ENCODE measurements around the gene PKHD1. TPM values are rescaled to one million over a fixed set of nuclear protein-coding genes. Genes with fewer than 3 reads are reported as not detected.

Gene PKHD1
- polyA plus RNA-seq, 1 of the 3 experiments (the other 2 are of a cell fraction) = not detected

DNA sequence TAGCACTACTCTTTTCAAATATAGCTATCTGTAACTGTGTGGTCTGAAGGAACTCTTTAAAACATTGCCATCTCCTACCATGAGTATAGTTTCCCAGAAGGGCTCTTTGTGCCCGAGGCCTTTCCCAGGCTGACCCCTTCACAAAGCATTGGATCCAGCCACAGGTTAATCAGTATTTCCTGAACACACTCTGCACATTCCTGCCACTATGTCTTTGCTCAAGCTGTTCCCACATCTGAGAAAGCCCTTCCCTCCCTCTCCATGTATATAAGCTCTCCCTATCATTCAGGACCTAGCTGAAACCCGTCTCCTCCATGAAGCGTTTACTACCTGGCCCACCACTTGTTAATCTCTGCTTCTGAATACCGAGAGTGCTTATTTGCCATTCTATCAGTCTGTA is 47.8 kb upstream of the PKHD1 start:
- H3F3A ChIP-seq (replicated peaks; ENCODE audit: insufficient read depth) = no peaks in the 10 kb centered on the region
- no peak overlapping the region for H3K9ac ChIP-seq
- no peaks in the 10 kb centered on the region for H4K20me1 ChIP-seq (ENCODE audit: insufficient read depth)
- DNase-seq = no peak
- H3K4me3 ChIP-seq (ENCODE audit: low read depth in 2 of 2, low read length in 1 of 2) = no peak overlapping the region
- no peak overlapping the region for H3K4me2 ChIP-seq
- TF ChIP-seq, protein P1, sequence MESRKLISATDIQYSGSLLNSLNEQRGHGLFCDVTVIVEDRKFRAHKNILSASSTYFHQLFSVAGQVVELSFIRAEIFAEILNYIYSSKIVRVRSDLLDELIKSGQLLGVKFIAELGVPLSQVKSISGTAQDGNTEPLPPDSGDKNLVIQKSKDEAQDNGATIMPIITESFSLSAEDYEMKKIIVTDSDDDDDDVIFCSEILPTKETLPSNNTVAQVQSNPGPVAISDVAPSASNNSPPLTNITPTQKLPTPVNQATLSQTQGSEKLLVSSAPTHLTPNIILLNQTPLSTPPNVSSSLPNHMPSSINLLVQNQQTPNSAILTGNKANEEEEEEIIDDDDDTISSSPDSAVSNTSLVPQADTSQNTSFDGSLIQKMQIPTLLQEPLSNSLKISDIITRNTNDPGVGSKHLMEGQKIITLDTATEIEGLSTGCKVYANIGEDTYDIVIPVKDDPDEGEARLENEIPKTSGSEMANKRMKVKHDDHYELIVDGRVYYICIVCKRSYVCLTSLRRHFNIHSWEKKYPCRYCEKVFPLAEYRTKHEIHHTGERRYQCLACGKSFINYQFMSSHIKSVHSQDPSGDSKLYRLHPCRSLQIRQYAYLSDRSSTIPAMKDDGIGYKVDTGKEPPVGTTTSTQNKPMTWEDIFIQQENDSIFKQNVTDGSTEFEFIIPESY (IDR thresholded peaks at IDR 0.05; ENCODE audit: borderline replicate concordance, low read depth) = no peak
- no peak for TF ChIP-seq FOXM1 (IDR thresholded peaks at IDR 0.05; ENCODE audit: low read depth)
- no peak for TF ChIP-seq NRF1 (IDR thresholded peaks at IDR 0.05; ENCODE audit: low read depth, low read length)
- no peak for TF ChIP-seq CHD2 (IDR thresholded peaks at IDR 0.05; ENCODE audit: low read length, partially characterized antibody)
- TF ChIP-seq, protein P2, sequence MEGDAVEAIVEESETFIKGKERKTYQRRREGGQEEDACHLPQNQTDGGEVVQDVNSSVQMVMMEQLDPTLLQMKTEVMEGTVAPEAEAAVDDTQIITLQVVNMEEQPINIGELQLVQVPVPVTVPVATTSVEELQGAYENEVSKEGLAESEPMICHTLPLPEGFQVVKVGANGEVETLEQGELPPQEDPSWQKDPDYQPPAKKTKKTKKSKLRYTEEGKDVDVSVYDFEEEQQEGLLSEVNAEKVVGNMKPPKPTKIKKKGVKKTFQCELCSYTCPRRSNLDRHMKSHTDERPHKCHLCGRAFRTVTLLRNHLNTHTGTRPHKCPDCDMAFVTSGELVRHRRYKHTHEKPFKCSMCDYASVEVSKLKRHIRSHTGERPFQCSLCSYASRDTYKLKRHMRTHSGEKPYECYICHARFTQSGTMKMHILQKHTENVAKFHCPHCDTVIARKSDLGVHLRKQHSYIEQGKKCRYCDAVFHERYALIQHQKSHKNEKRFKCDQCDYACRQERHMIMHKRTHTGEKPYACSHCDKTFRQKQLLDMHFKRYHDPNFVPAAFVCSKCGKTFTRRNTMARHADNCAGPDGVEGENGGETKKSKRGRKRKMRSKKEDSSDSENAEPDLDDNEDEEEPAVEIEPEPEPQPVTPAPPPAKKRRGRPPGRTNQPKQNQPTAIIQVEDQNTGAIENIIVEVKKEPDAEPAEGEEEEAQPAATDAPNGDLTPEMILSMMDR (IDR thresholded peaks at IDR 0.05) = no peak
- H3K9me2 ChIP-seq = no peaks in the 10 kb centered on the region
- POLR2A ChIA-PET = no interaction called here
- 38% methylated on average over 4 of the region's 4 CpGs for WGBS (ENCODE audit: low lambda C conversion rate)
- no peak overlapping the region for H2AFZ ChIP-seq (ENCODE audit: low read depth)
- no peak overlapping the region for H3K27ac ChIP-seq (ENCODE audit: low read depth in 2 of 2, low read length in 1 of 2)
- no peaks in the 10 kb centered on the region for H3K79me2 ChIP-seq (ENCODE audit: insufficient read depth)
- CTCF ChIA-PET = interaction anchor here (1.8 kb wide), 1 partner anchor 99 kb away, joined by 5 read pairs; no protein-coding TSS in a partner anchor
- H3K36me3 ChIP-seq (replicated peaks in 1 of 2; ENCODE audit: control insufficient read depth in 1 of 2, insufficient read depth in 2 of 2, low read length in 1 of 2) = no peaks in the 10 kb centered on the region
- peaks cover 13% of the 10 kb centered on the region; the same call in 1 of the 2 replicates for H3K27me3 ChIP-seq (ENCODE audit: insufficient read depth)
- H3K4me1 ChIP-seq (ENCODE audit: control insufficient read depth in 1 of 2, insufficient read depth in 2 of 2, low read depth in 1 of 2, low read length in 1 of 2) = no peaks in the 10 kb centered on the region
- no peaks in the 10 kb centered on the region for H3K9me3 ChIP-seq

DNA sequence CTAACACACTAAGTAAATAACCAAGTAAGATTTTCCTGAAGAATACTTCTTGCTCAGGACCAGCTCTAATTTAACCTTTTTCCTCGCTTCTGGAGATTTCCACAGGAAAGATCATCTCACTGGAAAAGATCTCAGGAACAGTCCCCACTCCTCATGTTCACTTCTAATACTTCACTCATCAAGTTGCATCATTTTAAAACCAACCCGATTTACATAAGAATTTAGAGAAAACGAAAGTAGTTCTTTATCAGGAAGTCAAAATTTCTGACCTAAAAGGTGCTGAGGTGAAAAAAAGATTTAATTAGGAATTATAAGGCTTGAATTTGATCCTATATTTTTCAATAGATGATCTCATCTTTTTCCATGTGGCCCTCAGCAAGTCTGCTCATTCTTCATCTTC is 46.6 kb upstream of the PKHD1 start:
- Histone ChIP-seq H3K4me2 (no peak overlapping the region), H3K9ac (no peak overlapping the region)
- 18% methylated on average over 3 of the region's 3 CpGs for WGBS (ENCODE audit: low lambda C conversion rate)

More for the DNA sequence above, 46.6 kb upstream of the PKHD1 start:
- H3K9me3 ChIP-seq = no peaks in the 10 kb centered on the region
- H3K4me3 ChIP-seq (ENCODE audit: low read depth in 2 of 2, low read length in 1 of 2) = no peak overlapping the region
- CTCF ChIA-PET = no interaction called here
- no peak overlapping the region for H2AFZ ChIP-seq (ENCODE audit: low read depth)
- H3K36me3 ChIP-seq (replicated peaks in 1 of 2; ENCODE audit: control insufficient read depth in 1 of 2, insufficient read depth in 2 of 2, low read length in 1 of 2) = no peaks in the 10 kb centered on the region
- no peaks in the 10 kb centered on the region for H3F3A ChIP-seq (replicated peaks; ENCODE audit: insufficient read depth)
- TF ChIP-seq TEAD4 (IDR thresholded peaks at IDR 0.05; ENCODE audit: borderline replicate concordance, insufficient read depth) (no peak), ELF1 (IDR thresholded peaks at IDR 0.05) (no peak), SIN3A (IDR thresholded peaks at IDR 0.05; ENCODE audit: borderline replicate concordance, low read depth, low read length) (no peak), EP300 (IDR thresholded peaks at IDR 0.05; ENCODE audit: borderline replicate concordance in 1 of 2, low read depth in 1 of 2, low read length in 1 of 2) (no peak), GABPA (IDR thresholded peaks at IDR 0.05; ENCODE audit: low read depth) (no peak)
- TF ChIP-seq, protein P3, sequence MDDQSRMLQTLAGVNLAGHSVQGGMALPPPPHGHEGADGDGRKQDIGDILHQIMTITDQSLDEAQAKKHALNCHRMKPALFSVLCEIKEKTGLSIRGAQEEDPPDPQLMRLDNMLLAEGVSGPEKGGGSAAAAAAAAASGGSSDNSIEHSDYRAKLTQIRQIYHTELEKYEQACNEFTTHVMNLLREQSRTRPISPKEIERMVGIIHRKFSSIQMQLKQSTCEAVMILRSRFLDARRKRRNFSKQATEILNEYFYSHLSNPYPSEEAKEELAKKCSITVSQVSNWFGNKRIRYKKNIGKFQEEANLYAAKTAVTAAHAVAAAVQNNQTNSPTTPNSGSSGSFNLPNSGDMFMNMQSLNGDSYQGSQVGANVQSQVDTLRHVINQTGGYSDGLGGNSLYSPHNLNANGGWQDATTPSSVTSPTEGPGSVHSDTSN (IDR thresholded peaks at IDR 0.05) = no peak
- TF ChIP-seq, protein P4, sequence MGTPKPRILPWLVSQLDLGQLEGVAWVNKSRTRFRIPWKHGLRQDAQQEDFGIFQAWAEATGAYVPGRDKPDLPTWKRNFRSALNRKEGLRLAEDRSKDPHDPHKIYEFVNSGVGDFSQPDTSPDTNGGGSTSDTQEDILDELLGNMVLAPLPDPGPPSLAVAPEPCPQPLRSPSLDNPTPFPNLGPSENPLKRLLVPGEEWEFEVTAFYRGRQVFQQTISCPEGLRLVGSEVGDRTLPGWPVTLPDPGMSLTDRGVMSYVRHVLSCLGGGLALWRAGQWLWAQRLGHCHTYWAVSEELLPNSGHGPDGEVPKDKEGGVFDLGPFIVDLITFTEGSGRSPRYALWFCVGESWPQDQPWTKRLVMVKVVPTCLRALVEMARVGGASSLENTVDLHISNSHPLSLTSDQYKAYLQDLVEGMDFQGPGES (IDR thresholded peaks at IDR 0.05; ENCODE audit: low read depth, low read length) = no peak
- H3K27me3 ChIP-seq (ENCODE audit: insufficient read depth) = peaks cover 13% of the 10 kb centered on the region; the same call in 1 of the 2 replicates
- no peaks in the 10 kb centered on the region for H3K79me2 ChIP-seq (ENCODE audit: insufficient read depth)
- H3K4me1 ChIP-seq (ENCODE audit: control insufficient read depth in 1 of 2, insufficient read depth in 2 of 2, low read depth in 1 of 2, low read length in 1 of 2) = no peaks in the 10 kb centered on the region
- H3K27ac ChIP-seq (ENCODE audit: low read depth in 2 of 2, low read length in 1 of 2) = no peak overlapping the region
- POLR2A ChIA-PET = no interaction called here
- no peaks in the 10 kb centered on the region for H3K9me2 ChIP-seq
- no peaks in the 10 kb centered on the region for H4K20me1 ChIP-seq (ENCODE audit: insufficient read depth)
- DNase-seq = no peak

Data from SK-N-SH (cell line).